HepG2 (cell line): ENCODE results near the gene SYNGR1. TPM values are rescaled to one million over a fixed set of nuclear protein-coding genes. Genes with fewer than 3 reads are reported as not detected.
A peak's percentile ranks its signal among the peaks of the same experiment; 100 is the strongest.

Source experiments
- ARNTL ChIP-seq: sonication (generic); formaldehyde crosslinking; IDR thresholded peaks from 2 replicates; pipeline ENCODE4 v1.4.0; 2020; ENCODE audit warnings: mild to moderate bottlenecking, missing genetic modification reagents
- ATRX ChIP-seq: sonication (generic); formaldehyde crosslinking; IDR thresholded peaks from 2 replicates; pipeline ENCODE4 v1.4.0; 2020; ENCODE audit warnings: missing genetic modification reagents, borderline replicate concordance
- CHD4 ChIP-seq: fragments of 200-600 bp; sonication (generic); IDR thresholded peaks from 2 replicates; pipeline ENCODE4 v1.7.0; 2017; ENCODE audit warnings: mild to moderate bottlenecking, low read length, borderline replicate concordance
- NCOR1 ChIP-seq: fragments of 200-600 bp; sonication (generic); IDR thresholded peaks from 2 replicates; pipeline ENCODE4 v1.7.0; 2017; ENCODE audit warnings: antibody characterized with exemption, low read length, borderline replicate concordance
- POGZ ChIP-seq: sonication (generic); formaldehyde crosslinking; IDR thresholded peaks from 2 replicates; pipeline ENCODE4 v1.4.0; 2020; ENCODE audit warnings: mild to moderate bottlenecking, missing genetic modification reagents
- SCMH1 ChIP-seq: sonication (generic); formaldehyde crosslinking; IDR thresholded peaks from 2 replicates; pipeline ENCODE4 v1.9.0; 2021; ENCODE audit warnings: missing genetic modification reagents, mild to moderate bottlenecking, borderline replicate concordance
- STAG1 ChIP-seq: sonication (generic); formaldehyde crosslinking; IDR thresholded peaks from 2 replicates; pipeline ENCODE4 v1.4.0; 2020; ENCODE audit warnings: missing genetic modification reagents
- TARDBP ChIP-seq: sonication (generic); formaldehyde crosslinking; IDR thresholded peaks from 2 replicates; pipeline ENCODE4 v1.8.0; 2022; ENCODE audit warnings: mild to moderate bottlenecking, missing genetic modification reagents
- TEAD2 ChIP-seq: sonication (generic); formaldehyde crosslinking; IDR thresholded peaks from 2 replicates; pipeline ENCODE4 v1.9.0; 2021; ENCODE audit warnings: missing genetic modification reagents
- XRCC5 ChIP-seq: fragments of 200-400 bp; formaldehyde crosslinking; optimal IDR thresholded peaks from 2 replicates; pipeline ENCODE3; 2017; ENCODE audit warnings: mild to moderate bottlenecking, low read length
- ZC3H13 ChIP-seq: sonication (generic); formaldehyde crosslinking; IDR thresholded peaks from 2 replicates; pipeline ENCODE4 v1.8.1; 2023; ENCODE audit warnings: mild to moderate bottlenecking, missing genetic modification reagents, moderate library complexity
- ZNF10 ChIP-seq: sonication (generic); formaldehyde crosslinking; IDR thresholded peaks from 2 replicates; pipeline ENCODE4 v1.4.0; 2020; ENCODE audit warnings: mild to moderate bottlenecking, low read depth, missing genetic modification reagents, borderline replicate concordance
- ZNF224 ChIP-seq: sonication (generic); formaldehyde crosslinking; IDR thresholded peaks from 2 replicates; pipeline ENCODE4 v1.5.0; 2020; ENCODE audit warnings: mild to moderate bottlenecking, missing genetic modification reagents
- ZNF225 ChIP-seq: sonication (generic); formaldehyde crosslinking; IDR thresholded peaks from 2 replicates; pipeline ENCODE4 v1.4.0; 2020; ENCODE audit warnings: mild to moderate bottlenecking, missing genetic modification reagents
- polyA plus RNA-seq, 8 experiments: library from polyadenylated mRNA; depleted of rRNA in 3 of 8; stranded (reverse) in 7 of 8; unstranded in 1 of 8; fragments of >200 nt; fragmentation: Illumina TruSeq in 4 of 8; extraction: Trizol in 4 of 8; gene quantifications; 2 replicates each; pipeline versions ENCODE4 v1.2.1 to v1.2.3, GENCODE V29; 2011 to 2016; ENCODE audit warnings: low read depth in 4 of 8, missing spikeins in 1 of 8, mixed read lengths in 1 of 8; ENCODE audit not compliant: insufficient read depth in 1 of 8
- total RNA-seq, 5 experiments: library from RNA; depleted of rRNA; stranded (reverse); fragments of >200 nt; fragmentation: Illumina TruSeq; extraction: Trizol; gene quantifications; 2 replicates each; pipeline ENCODE4 v1.2.3, GENCODE V29; 2016; ENCODE audit warnings: low read depth in 1 of 5
- TF ChIP-seq, protein P1 (sequence below), 2 experiments: sonication (generic) in 1 of 2; formaldehyde crosslinking in 1 of 2; IDR thresholded peaks; 2 replicates each; pipeline versions ENCODE4 v1.6.1 to v1.9.0; 2014 to 2022; ENCODE audit warnings: antibody characterized with exemption in 1 of 2, borderline replicate concordance in 1 of 2, inconsistent platforms in 1 of 2, low read depth in 1 of 2, missing genetic modification reagents in 1 of 2
- TF ChIP-seq, protein P2 (sequence below), 2 experiments: IDR thresholded peaks; 2 replicates each; pipeline ENCODE4 v1.6.1; 2011 to 2012; ENCODE audit warnings: low read length in 2 of 2, borderline replicate concordance in 1 of 2, low read depth in 1 of 2, mild to moderate bottlenecking in 1 of 2, moderate library complexity in 1 of 2
- TF ChIP-seq, protein P3 (sequence below): sonication (generic); formaldehyde crosslinking; IDR thresholded peaks from 2 replicates; pipeline ENCODE4 v1.5.0; 2020; ENCODE audit warnings: missing genetic modification reagents, mild to moderate bottlenecking, borderline replicate concordance
- TF ChIP-seq, protein P4 (sequence below): sonication (generic); formaldehyde crosslinking; IDR thresholded peaks from 2 replicates; pipeline ENCODE4 v1.4.0; 2020; ENCODE audit warnings: mild to moderate bottlenecking, missing genetic modification reagents

The SYNGR1 gene
- total and polyA plus RNA-seq, 2 of the 13 experiments (the other 11 are each of a cell fraction or from before 2014, with no cell fraction given), result 0.27 to 2.7 TPM

DNA sequence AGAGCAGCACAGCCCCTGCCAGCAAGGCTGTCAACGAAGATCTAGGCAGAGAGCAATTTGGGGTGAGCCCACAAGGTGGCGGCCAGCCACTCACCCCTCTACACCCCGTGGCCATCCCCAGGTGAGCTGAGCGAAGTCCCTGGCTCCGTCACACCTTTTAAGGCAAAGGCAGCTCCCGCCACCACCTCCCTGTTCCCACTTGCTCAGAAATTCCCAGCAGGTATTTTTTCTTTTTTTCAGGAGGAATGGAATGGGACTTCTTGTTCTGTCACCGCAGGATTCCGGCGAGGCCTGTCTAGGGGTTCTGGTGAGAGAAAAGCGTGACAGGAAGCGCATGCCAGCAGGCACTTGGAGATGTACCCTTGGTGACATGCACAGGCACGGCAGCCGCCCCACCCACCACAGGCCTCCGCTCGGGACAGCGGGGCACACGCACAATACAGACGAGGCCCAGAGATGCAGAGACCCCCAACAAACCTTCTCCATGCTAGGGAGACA lies 40.4 kb upstream of the SYNGR1 start (continued):
- no peak for TF ChIP-seq CHD4
- peak; percentile 26; the same call in 1 of the 2 replicates for TF ChIP-seq STAG1 (CRISPR knock-in tag)
- no peak for TF ChIP-seq SCMH1 (CRISPR knock-in tag)
- TF ChIP-seq ZC3H13 (CRISPR knock-in tag), result no peak
- TF ChIP-seq ARNTL (CRISPR knock-in tag), result 0 out of 2 replicates have a peak, but pooled peaks have one; percentile 21
- TF ChIP-seq, protein P1, sequence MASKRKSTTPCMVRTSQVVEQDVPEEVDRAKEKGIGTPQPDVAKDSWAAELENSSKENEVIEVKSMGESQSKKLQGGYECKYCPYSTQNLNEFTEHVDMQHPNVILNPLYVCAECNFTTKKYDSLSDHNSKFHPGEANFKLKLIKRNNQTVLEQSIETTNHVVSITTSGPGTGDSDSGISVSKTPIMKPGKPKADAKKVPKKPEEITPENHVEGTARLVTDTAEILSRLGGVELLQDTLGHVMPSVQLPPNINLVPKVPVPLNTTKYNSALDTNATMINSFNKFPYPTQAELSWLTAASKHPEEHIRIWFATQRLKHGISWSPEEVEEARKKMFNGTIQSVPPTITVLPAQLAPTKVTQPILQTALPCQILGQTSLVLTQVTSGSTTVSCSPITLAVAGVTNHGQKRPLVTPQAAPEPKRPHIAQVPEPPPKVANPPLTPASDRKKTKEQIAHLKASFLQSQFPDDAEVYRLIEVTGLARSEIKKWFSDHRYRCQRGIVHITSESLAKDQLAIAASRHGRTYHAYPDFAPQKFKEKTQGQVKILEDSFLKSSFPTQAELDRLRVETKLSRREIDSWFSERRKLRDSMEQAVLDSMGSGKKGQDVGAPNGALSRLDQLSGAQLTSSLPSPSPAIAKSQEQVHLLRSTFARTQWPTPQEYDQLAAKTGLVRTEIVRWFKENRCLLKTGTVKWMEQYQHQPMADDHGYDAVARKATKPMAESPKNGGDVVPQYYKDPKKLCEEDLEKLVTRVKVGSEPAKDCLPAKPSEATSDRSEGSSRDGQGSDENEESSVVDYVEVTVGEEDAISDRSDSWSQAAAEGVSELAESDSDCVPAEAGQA (IDR thresholded peaks at IDR 0.05; ENCODE audit: low read depth), result no peak
- TF ChIP-seq, protein P1 (CRISPR knock-in tag; IDR thresholded peaks at IDR 0.05; ENCODE audit: borderline replicate concordance), result no peak
- TF ChIP-seq POGZ (CRISPR knock-in tag), result no peak
- no peak for TF ChIP-seq ZNF10 (CRISPR knock-in tag)
- no peak for TF ChIP-seq XRCC5
- no peak for TF ChIP-seq ATRX (CRISPR knock-in tag)
- TF ChIP-seq TARDBP (CRISPR knock-in tag), result no peak
- no peak for TF ChIP-seq NCOR1
- no peak for TF ChIP-seq ZNF224 (CRISPR knock-in tag)
- TF ChIP-seq ZNF225 (CRISPR knock-in tag), result no peak
- TF ChIP-seq, protein P2, sequence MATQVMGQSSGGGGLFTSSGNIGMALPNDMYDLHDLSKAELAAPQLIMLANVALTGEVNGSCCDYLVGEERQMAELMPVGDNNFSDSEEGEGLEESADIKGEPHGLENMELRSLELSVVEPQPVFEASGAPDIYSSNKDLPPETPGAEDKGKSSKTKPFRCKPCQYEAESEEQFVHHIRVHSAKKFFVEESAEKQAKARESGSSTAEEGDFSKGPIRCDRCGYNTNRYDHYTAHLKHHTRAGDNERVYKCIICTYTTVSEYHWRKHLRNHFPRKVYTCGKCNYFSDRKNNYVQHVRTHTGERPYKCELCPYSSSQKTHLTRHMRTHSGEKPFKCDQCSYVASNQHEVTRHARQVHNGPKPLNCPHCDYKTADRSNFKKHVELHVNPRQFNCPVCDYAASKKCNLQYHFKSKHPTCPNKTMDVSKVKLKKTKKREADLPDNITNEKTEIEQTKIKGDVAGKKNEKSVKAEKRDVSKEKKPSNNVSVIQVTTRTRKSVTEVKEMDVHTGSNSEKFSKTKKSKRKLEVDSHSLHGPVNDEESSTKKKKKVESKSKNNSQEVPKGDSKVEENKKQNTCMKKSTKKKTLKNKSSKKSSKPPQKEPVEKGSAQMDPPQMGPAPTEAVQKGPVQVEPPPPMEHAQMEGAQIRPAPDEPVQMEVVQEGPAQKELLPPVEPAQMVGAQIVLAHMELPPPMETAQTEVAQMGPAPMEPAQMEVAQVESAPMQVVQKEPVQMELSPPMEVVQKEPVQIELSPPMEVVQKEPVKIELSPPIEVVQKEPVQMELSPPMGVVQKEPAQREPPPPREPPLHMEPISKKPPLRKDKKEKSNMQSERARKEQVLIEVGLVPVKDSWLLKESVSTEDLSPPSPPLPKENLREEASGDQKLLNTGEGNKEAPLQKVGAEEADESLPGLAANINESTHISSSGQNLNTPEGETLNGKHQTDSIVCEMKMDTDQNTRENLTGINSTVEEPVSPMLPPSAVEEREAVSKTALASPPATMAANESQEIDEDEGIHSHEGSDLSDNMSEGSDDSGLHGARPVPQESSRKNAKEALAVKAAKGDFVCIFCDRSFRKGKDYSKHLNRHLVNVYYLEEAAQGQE (IDR thresholded peaks at IDR 0.05; ENCODE audit: borderline replicate concordance in 1 of 2, low read depth in 1 of 2, low read length in 2 of 2), result no peak
- TF ChIP-seq, protein P3, sequence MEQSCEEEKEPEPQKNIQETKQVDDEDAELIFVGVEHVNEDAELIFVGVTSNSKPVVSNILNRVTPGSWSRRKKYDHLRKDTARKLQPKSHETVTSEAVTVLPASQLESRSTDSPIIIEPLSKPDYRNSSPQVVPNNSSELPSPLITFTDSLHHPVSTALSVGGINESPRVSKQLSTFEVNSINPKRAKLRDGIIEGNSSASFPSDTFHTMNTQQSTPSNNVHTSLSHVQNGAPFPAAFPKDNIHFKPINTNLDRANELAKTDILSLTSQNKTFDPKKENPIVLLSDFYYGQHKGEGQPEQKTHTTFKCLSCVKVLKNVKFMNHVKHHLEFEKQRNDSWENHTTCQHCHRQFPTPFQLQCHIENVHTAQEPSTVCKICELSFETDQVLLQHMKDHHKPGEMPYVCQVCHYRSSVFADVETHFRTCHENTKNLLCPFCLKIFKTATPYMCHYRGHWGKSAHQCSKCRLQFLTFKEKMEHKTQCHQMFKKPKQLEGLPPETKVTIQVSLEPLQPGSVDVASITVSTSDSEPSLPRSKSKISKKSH (CRISPR knock-in tag), result 0 out of 2 replicates have a peak, but pooled peaks have one; percentile 50
- TF ChIP-seq TEAD2 (CRISPR knock-in tag), result no peak
- TF ChIP-seq, protein P4, sequence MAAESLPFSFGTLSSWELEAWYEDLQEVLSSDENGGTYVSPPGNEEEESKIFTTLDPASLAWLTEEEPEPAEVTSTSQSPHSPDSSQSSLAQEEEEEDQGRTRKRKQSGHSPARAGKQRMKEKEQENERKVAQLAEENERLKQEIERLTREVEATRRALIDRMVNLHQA (CRISPR knock-in tag), result no peak
